ENCODE data around the gene ACOT6. TPM values are rescaled to one million over a fixed set of nuclear protein-coding genes. Genes with fewer than 3 reads are reported as not detected.
A peak's percentile ranks its signal among the peaks of the same experiment; 100 is the strongest.
"Not testable (repeated sequence)": the region's sequence is repeated elsewhere in the genome, so short reads cannot be mapped to it uniquely, and the experiment has no call there.

ACOT6 gene
- total RNA-seq, 4 donors from 2014 or later = not detected

DNA sequence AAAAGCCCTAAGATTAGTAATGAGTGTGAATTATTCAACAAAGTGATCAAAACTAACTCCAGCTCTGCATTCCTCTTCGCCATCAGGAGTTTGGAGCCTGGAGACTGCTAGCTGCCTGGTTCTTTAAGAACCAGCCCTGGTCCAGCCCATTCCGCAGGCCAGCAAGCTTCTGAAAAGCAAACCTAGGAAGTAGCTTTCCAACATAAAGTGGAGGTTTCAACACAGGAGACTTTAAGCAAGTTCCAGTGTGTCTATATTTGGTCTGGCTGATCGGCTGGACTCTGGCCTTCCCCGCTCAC, 43.5 kb upstream of the ACOT6 start:
- DNase-seq (ENCODE audit: extremely low spot score); H3K36me3 ChIP-seq; H3K9me3 ChIP-seq; H3K27me3 ChIP-seq: not testable (repeated sequence)
- intact Hi-C loops (cut with DNase I) = loop anchor here (10.0 kb wide), 1 partner anchor 54 kb away; no protein-coding TSS in a partner anchor
- Histone ChIP-seq H3K4me1 (peaks cover 13 to 56% (median 39%) of the 10 kb centered on the region in 4 donors), H3K27ac (replicated peaks in 1 of 4) (peak overlapping the region; percentile 89 to 97 (median 96)), H3K4me3 (peak overlapping the region; percentile 55 to 92 (median 80))
- WGBS = 10% methylated on average over 3 of the region's 4 CpGs
- TF ChIP-seq, protein P1, sequence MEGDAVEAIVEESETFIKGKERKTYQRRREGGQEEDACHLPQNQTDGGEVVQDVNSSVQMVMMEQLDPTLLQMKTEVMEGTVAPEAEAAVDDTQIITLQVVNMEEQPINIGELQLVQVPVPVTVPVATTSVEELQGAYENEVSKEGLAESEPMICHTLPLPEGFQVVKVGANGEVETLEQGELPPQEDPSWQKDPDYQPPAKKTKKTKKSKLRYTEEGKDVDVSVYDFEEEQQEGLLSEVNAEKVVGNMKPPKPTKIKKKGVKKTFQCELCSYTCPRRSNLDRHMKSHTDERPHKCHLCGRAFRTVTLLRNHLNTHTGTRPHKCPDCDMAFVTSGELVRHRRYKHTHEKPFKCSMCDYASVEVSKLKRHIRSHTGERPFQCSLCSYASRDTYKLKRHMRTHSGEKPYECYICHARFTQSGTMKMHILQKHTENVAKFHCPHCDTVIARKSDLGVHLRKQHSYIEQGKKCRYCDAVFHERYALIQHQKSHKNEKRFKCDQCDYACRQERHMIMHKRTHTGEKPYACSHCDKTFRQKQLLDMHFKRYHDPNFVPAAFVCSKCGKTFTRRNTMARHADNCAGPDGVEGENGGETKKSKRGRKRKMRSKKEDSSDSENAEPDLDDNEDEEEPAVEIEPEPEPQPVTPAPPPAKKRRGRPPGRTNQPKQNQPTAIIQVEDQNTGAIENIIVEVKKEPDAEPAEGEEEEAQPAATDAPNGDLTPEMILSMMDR (IDR thresholded peaks at IDR 0.05) = peak in 1 of 3 experiments; percentile 24

DNA sequence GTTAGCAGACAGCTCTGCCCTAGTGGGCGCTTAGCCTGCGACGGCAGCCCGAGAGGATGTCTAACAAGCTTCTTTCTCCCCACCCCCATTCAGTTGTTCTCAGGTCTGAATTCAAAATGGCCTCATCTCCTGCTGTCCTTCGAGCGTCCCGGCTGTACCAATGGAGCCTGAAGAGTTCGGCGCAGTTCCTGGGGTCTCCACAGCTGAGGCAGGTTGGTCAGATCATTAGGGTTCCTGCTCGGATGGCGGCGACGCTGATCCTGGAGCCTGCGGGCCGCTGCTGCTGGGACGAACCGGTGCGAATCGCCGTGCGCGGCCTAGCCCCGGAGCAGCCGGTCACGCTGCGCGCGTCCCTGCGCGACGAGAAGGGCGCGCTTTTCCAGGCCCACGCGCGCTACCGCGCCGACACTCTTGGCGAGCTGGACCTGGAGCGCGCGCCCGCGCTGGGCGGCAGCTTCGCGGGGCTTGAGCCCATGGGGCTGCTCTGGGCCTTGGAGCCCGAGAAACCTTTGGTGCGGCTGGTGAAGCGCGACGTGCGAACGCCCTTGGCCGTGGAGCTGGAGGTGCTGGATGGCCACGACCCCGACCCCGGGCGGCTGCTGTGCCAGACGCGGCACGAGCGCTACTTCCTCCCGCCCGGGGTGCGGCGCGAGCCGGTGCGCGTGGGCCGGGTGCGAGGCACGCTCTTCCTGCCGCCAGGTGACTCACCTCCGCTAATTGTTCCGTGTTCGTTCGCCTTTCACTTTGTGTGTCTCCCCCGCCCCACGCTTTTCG, 42.9 kb upstream of the ACOT6 start, which contains the start of gene ACOT2:
Gene ACOT2 (plus strand): TSS at position 29 of the 774 bp plus-strand sequence. CDS start 28 bp downstream, at position 57.
- peaks cover 6 to 12% (median 7%) of the 10 kb centered on the region in 4 donors for H3K36me3 ChIP-seq
- intact Hi-C loops (cut with DNase I) = loop anchor here (10.0 kb wide), 1 partner anchor 55 kb away; no protein-coding TSS in a partner anchor
- TF ChIP-seq POLR2AphosphoS5 (IDR thresholded peaks at IDR 0.05) (peak; percentile 88), POLR2A (IDR thresholded peaks at IDR 0.05; ENCODE audit: low read depth) (peak; percentile 14)
- TF ChIP-seq, protein P1 (IDR thresholded peaks at IDR 0.05) = peak in 1 of 3 experiments; percentile 8
- not testable (repeated sequence) for H3K9me3 ChIP-seq; DNase-seq (ENCODE audit: extremely low spot score); H3K27me3 ChIP-seq
- 1% methylated on average over 35 of the region's 83 CpGs for WGBS
- peaks cover 13 to 56% (median 39%) of the 10 kb centered on the region in 4 donors for H3K4me1 ChIP-seq
- H3K4me3 ChIP-seq = peak within 1 kb of the TSS; percentile 55 to 92 (median 80)
- peak within 1 kb of the TSS; percentile 89 to 97 (median 96) for H3K27ac ChIP-seq (replicated peaks in 1 of 4)

DNA sequence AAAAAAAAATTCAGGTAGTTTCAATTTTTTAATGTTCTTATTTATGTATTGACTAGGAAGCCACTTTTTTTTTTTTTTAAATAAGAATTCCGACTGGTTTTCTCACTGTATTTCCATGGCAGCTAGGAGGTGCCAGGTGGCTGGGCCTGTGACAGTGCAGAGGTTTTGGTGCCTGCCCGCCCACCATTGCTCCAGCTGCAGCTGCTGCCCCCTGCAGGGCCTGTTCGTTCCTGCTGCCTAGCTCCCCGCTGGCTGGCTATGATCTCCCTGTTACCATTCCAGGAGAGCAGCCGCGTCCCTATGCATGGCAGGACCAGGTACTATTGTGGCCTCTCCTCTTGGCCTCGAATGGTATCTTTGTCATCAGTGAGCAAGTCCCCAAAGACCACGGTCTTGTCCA, 41.4 kb upstream of the ACOT6 start:
- DNase-seq (ENCODE audit: extremely low spot score); intact Hi-C loops (cut with DNase I); H3K9me3 ChIP-seq; H3K27me3 ChIP-seq: not testable (repeated sequence)
- H3K36me3 ChIP-seq = peaks cover 10 to 19% (median 11%) of the 10 kb centered on the region in 4 donors
- peaks cover 13 to 56% (median 39%) of the 10 kb centered on the region in 4 donors for H3K4me1 ChIP-seq
- WGBS = 25% methylated on average over 6 of the region's 8 CpGs
- H3K4me3 ChIP-seq = peak overlapping the region; percentile 55 to 92 (median 80)
- peak overlapping the region in 3 of 4 donors; percentile 95 to 97 (median 96) for H3K27ac ChIP-seq (replicated peaks in 1 of 4)
- TF ChIP-seq, protein P1 (IDR thresholded peaks at IDR 0.05) = peak; percentile 58 to 69 (median 64)

DNA sequence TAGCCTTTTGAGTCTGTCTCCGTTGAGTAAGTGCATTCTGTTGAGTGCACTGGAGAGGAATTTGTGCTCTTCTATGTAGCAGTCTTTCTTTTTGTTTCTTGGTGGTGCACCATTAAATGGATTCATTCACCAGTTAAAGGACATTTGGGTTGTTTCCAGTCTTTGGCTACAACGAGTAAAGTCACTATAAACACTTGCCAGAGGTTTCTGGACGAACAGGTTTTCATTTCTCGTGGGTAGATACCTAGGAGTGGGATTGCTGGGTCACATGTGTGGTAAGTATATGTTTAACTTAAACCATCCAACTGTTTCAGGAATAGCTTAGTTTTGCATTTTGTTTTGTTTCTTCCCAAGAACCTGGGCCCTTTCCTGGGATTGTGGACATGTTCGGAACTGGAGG, 39.3 kb upstream of the ACOT6 start:
- 71% methylated on average over 5 of the region's 5 CpGs for WGBS
- H3K27me3 ChIP-seq; DNase-seq (ENCODE audit: extremely low spot score); H3K9me3 ChIP-seq; H3K4me3 ChIP-seq; H3K27ac ChIP-seq (replicated peaks in 1 of 4); intact Hi-C loops (cut with DNase I): not testable (repeated sequence)
- Histone ChIP-seq H3K36me3 (peaks cover 10 to 24% (median 16%) of the 10 kb centered on the region in 4 donors), H3K4me1 (peaks cover 5 to 42% (median 22%) of the 10 kb centered on the region in 4 donors)

DNA sequence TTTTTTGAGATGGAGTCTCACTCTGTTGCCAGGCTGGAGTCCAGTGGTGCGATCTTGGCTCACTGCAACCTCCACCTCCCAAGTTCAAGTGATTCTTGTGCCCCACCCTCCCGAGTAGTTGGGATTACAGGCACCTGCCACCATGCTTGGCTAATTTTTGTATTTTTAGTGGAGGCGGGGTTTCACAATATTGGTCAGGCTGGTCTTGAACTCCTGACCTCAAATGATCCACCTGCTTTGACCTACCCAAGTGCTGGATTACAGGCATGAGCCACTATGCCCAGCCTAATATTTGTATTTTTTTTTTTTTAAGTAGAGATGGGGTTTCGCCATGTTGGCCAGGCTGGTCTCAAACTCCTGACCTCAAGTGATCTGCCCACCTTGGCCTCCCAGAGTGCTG, 38.6 kb upstream of the ACOT6 start:
- H3K27ac ChIP-seq (replicated peaks in 1 of 4); intact Hi-C loops (cut with DNase I); H3K27me3 ChIP-seq; H3K9me3 ChIP-seq; DNase-seq (ENCODE audit: extremely low spot score); H3K4me3 ChIP-seq: not testable (repeated sequence)
- WGBS = 100% methylated on average over 4 of the region's 4 CpGs
- peaks cover 0 to 35% (median 15%) of the 10 kb centered on the region in 4 donors for H3K4me1 ChIP-seq
- H3K36me3 ChIP-seq = peaks cover 10 to 31% (median 19%) of the 10 kb centered on the region in 4 donors

DNA sequence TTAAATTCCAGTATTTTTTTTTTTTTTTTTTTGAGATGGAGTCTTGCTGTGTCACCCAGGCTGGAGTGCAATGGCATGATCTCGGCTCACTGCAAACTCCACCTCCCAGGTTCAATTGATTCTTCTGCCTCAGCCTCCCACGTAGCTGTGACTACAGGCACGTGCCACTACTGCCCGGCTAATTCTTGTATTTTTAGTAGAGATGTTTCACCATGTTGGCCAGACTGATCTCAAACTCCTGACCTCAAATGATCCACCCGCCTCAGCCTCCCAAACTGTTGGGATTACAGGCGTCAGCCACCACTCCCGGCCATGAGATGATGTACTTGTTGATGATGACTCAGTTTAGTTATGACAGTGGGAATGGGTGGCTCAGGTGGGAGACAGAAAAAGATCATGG, 38.1 kb upstream of the ACOT6 start:
- Histone ChIP-seq H3K36me3 (peaks cover 10 to 34% (median 19%) of the 10 kb centered on the region in 4 donors), H3K4me1 (peaks cover 0 to 34% (median 15%) of the 10 kb centered on the region in 4 donors)
- H3K27ac ChIP-seq (replicated peaks in 1 of 4); H3K4me3 ChIP-seq; DNase-seq (ENCODE audit: extremely low spot score); H3K27me3 ChIP-seq; H3K9me3 ChIP-seq; intact Hi-C loops (cut with DNase I): not testable (repeated sequence)
- WGBS = 94% methylated on average over 7 of the region's 7 CpGs
